Measurements from ENCODE around the gene SLC22A4. TPM values are rescaled to one million over a fixed set of nuclear protein-coding genes. Genes with fewer than 3 reads are reported as not detected.
A peak's percentile ranks its signal among the peaks of the same experiment; 100 is the strongest.

The SLC22A4 gene
- total RNA-seq, 1 donor from 2014 or later, result 0.06 TPM

DNA sequence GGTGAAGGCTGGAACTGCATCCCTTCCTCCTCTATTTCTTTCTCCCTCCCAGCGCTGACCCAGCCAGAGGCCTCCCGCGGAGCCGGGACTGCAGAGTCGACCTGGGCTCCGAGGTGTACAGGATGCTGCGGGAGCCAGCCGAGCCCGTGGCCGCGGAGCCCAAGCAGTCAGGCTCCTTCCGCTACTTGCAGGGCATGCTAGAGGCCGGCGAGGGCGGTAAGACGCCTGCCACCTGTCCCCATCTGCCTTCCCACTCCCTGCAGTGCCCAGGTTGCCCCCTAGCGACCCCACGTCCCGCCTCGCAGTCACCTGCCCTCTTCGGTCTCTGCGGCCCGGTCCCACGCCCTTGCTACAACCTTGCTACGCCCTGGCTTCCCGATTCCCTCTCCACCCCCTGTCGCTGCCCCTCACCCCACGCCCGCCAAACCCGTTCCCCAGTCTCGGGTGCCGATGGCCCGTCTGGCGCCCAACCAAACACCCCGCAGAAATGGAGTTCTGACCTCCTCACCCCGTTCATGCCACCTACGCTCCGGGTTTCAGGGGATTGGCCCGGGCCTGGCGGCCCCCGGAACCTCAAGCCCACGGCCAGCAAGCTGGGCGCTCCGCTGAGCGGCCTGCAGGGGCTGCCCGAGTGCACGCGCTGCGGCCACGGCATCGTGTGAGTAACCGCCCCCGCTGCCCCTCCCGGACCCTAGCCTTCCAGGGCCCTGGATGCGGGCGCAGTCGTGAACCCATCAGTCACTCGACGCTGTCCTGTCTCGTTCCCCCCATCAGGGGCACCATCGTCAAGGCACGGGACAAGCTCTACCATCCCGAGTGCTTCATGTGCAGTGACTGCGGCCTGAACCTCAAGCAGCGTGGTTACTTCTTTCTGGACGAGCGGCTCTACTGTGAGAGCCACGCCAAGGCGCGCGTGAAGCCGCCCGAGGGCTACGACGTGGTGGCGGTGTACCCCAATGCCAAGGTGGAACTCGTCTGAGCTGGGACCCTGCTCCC is 22.6 kb upstream of the SLC22A4 start:
- Histone ChIP-seq H3K27ac (no peak overlapping the region), H3K4me3 (no peak overlapping the region), H3K4me1 (peaks cover 7% of the 10 kb centered on the region), H2AFZ (replicated peaks) (no peak overlapping the region), H3K4me2 (no peak overlapping the region), H3K9me3 (ENCODE audit: low read depth) (no peaks in the 10 kb centered on the region), H3K36me3 (no peaks in the 10 kb centered on the region), H3K9ac (no peak overlapping the region), H3K27me3 (no peaks in the 10 kb centered on the region), H3F3A (ENCODE audit: low read depth) (no peaks in the 10 kb centered on the region), H4K20me1 (ENCODE audit: low read depth) (no peaks in the 10 kb centered on the region), H3K79me2 (ENCODE audit: low read depth) (no peaks in the 10 kb centered on the region)
- no peak for DNase-seq (ENCODE audit: low spot score)
- peaks cover 10% of the 10 kb centered on the region for H3K36me3 Mint-ChIP-seq
- H3K27ac Mint-ChIP-seq, result no peak overlapping the region
- H3K27me3 Mint-ChIP-seq (ENCODE audit: insufficient read depth, low read depth), result peaks cover 2% of the 10 kb centered on the region
- H3K9me3 Mint-ChIP-seq, result peaks cover 3% of the 10 kb centered on the region
- no peak overlapping the region for H3K4me3 Mint-ChIP-seq
- TF ChIP-seq EZH2phosphoT487 (IDR thresholded peaks at IDR 0.05), result no peak
- TF ChIP-seq EZH2 (IDR thresholded peaks at IDR 0.05), result no peak
- TF ChIP-seq, protein P1, sequence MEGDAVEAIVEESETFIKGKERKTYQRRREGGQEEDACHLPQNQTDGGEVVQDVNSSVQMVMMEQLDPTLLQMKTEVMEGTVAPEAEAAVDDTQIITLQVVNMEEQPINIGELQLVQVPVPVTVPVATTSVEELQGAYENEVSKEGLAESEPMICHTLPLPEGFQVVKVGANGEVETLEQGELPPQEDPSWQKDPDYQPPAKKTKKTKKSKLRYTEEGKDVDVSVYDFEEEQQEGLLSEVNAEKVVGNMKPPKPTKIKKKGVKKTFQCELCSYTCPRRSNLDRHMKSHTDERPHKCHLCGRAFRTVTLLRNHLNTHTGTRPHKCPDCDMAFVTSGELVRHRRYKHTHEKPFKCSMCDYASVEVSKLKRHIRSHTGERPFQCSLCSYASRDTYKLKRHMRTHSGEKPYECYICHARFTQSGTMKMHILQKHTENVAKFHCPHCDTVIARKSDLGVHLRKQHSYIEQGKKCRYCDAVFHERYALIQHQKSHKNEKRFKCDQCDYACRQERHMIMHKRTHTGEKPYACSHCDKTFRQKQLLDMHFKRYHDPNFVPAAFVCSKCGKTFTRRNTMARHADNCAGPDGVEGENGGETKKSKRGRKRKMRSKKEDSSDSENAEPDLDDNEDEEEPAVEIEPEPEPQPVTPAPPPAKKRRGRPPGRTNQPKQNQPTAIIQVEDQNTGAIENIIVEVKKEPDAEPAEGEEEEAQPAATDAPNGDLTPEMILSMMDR (IDR thresholded peaks at IDR 0.05), result no peak
- H3K4me1 Mint-ChIP-seq, result peaks cover 30% of the 10 kb centered on the region

DNA sequence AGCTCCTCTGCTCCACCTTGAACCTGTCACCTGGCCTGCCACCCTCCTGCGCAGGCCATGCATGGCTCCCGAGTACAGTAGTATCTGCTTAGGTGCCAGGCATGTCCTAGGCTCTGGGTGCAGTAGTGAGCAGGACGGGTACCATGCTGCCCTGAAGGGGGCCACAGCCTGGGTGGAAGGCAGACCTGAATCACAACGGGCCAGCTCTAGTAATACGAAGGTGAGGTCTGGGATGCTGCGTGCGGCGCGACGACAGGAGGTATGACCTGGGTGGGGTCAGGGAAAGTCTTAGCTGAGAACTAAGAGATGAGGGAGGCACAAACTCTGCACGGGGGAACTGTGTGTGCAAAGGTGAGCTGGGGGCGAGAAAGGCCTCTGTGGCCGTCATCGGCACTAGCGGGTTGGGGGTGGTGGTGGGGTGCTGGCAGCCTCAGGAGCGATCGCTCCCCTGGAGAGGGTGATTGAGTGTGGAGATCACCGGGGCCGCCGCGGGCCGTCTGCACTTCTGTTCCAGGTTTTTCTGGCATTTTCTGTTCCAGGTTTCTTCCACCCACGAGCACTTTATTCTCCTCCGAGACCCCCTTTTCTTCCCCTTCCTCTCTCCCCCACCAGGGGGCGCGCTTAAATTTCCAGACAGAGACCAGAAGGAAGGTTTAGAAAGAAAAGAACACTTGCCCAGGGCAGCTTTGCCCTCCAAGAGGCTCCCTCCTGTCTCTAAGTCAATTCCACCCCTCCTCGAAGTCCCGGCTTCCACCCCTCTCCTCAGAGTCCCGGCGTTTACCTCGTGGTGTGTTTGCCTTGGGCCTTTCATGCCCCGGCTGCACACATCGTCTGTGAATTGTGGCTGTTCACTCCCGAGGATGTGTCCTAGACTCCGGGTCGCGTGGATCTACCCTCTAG is 21.6 kb upstream of the SLC22A4 start:
- peaks cover 35% of the 10 kb centered on the region for H3K4me1 Mint-ChIP-seq
- peaks cover 6% of the 10 kb centered on the region for H3K9me3 Mint-ChIP-seq
- Histone ChIP-seq H4K20me1 (ENCODE audit: low read depth) (no peaks in the 10 kb centered on the region), H3K27me3 (no peaks in the 10 kb centered on the region), H2AFZ (replicated peaks) (no peak overlapping the region), H3K4me1 (peaks cover 7% of the 10 kb centered on the region), H3K4me3 (no peak overlapping the region), H3K9ac (no peak overlapping the region), H3F3A (ENCODE audit: low read depth) (no peaks in the 10 kb centered on the region), H3K9me3 (ENCODE audit: low read depth) (no peaks in the 10 kb centered on the region), H3K4me2 (no peak overlapping the region), H3K36me3 (no peaks in the 10 kb centered on the region), H3K79me2 (ENCODE audit: low read depth) (no peaks in the 10 kb centered on the region), H3K27ac (no peak overlapping the region)
- TF ChIP-seq EZH2 (IDR thresholded peaks at IDR 0.05), result no peak
- TF ChIP-seq, protein P1 (IDR thresholded peaks at IDR 0.05), result peak; percentile 89
- H3K27ac Mint-ChIP-seq, result peak overlapping the region; percentile 29
- DNase-seq (ENCODE audit: low spot score), result peak; percentile 65
- H3K36me3 Mint-ChIP-seq, result peaks cover 8% of the 10 kb centered on the region
- peaks cover 5% of the 10 kb centered on the region for H3K27me3 Mint-ChIP-seq (ENCODE audit: insufficient read depth, low read depth)
- no peak overlapping the region for H3K4me3 Mint-ChIP-seq

DNA sequence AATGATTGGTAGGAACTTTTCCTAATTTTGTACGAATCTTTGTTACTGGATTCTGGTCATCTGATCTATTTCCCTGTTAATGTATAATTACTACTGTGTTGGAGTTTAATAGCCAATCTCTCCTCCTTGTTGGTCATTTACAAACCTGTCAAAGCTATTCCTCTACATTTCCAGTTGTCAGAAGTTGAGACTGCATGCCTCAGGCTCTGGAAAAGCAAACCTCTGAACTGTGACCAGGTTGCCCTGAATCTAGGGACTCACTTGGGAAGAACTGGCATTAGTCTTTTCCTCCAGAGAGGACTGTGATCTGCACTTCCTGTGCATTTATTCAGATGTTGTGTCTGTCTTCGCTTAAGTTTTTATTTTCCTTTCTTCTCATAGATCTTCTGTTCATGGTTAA is 20.6 kb upstream of the SLC22A4 start:
- Histone ChIP-seq H3K27ac (no peak overlapping the region), H3K9me3 (ENCODE audit: low read depth) (no peaks in the 10 kb centered on the region), H3K36me3 (no peaks in the 10 kb centered on the region), H3F3A (ENCODE audit: low read depth) (no peaks in the 10 kb centered on the region), H3K9ac (no peak overlapping the region), H3K4me1 (peaks cover 15% of the 10 kb centered on the region), H3K27me3 (no peaks in the 10 kb centered on the region), H2AFZ (replicated peaks) (no peak overlapping the region), H3K4me3 (no peak overlapping the region), H4K20me1 (ENCODE audit: low read depth) (no peaks in the 10 kb centered on the region), H3K4me2 (no peak overlapping the region), H3K79me2 (ENCODE audit: low read depth) (no peaks in the 10 kb centered on the region)
- H3K4me3 Mint-ChIP-seq, result no peak overlapping the region
- no peak overlapping the region for H3K27ac Mint-ChIP-seq
- peaks cover 6% of the 10 kb centered on the region for H3K9me3 Mint-ChIP-seq
- peaks cover 8% of the 10 kb centered on the region for H3K36me3 Mint-ChIP-seq
- H3K4me1 Mint-ChIP-seq, result peaks cover 41% of the 10 kb centered on the region
- H3K27me3 Mint-ChIP-seq (ENCODE audit: insufficient read depth, low read depth), result peaks cover 5% of the 10 kb centered on the region
- no peak for DNase-seq (ENCODE audit: low spot score)
- TF ChIP-seq, protein P1 (IDR thresholded peaks at IDR 0.05), result no peak
- TF ChIP-seq EZH2 (IDR thresholded peaks at IDR 0.05) (no peak), EZH2phosphoT487 (IDR thresholded peaks at IDR 0.05) (no peak)
